Osteoblast (primary cell): ENCODE results near the gene ADAMTS2. TPM values are rescaled to one million over a fixed set of nuclear protein-coding genes. Genes with fewer than 3 reads are reported as not detected.

Experiments
- DNase-seq: peaks from one replicate; pipeline ENCODE4 v3.0.0; 2011; ENCODE audit warnings: low spot score, mixed read lengths; ENCODE audit not compliant: insufficient read length; ENCODE audit errors: missing footprints
- H2AFZ ChIP-seq: 2 replicates; pipeline ENCODE4 v1.6.0; 2011; ENCODE audit warnings: mild to moderate bottlenecking, low read length
- H3K27ac ChIP-seq: 2 replicates; pipeline ENCODE4 v1.5.1; 2011; ENCODE audit warnings: mild to moderate bottlenecking, low read depth, low read length, moderate library complexity
- H3K27me3 ChIP-seq: 2 replicates; pipeline ENCODE4 v1.6.0; 2012; ENCODE audit warnings: mild to moderate bottlenecking, control low read depth, inconsistent platforms, low read length, moderate library complexity; ENCODE audit not compliant: insufficient read depth
- H3K36me3 ChIP-seq: 2 replicates; pipeline ENCODE4 v1.5.1; 2011; ENCODE audit warnings: mild to moderate bottlenecking, low read length, control low read depth, moderate library complexity; ENCODE audit not compliant: insufficient read depth
- H3K4me1 ChIP-seq: 2 replicates; pipeline ENCODE4 v1.5.1; 2011; ENCODE audit warnings: mild to moderate bottlenecking, low read length, control low read depth, moderate library complexity; ENCODE audit not compliant: insufficient read depth
- H3K4me2 ChIP-seq: 2 replicates; pipeline ENCODE4 v1.6.0; 2011; ENCODE audit warnings: mild to moderate bottlenecking, low read length; ENCODE audit not compliant: insufficient read depth
- H3K4me3 ChIP-seq: fragments of 200-600 bp; sonication (generic); 3 replicates; pipeline ENCODE4 v1.5.1; 2012; ENCODE audit warnings: mild to moderate bottlenecking, low read length, inconsistent platforms; ENCODE audit not compliant: insufficient read depth
- H3K79me2 ChIP-seq: 2 replicates; pipeline ENCODE4 v1.6.0; 2012; ENCODE audit warnings: mild to moderate bottlenecking, low read length, control low read depth, inconsistent platforms; ENCODE audit not compliant: insufficient read depth
- H3K9me3 ChIP-seq: 2 replicates; pipeline ENCODE4 v1.5.1; 2011; ENCODE audit warnings: low read depth, low read length, control low read depth
- H4K20me1 ChIP-seq: 2 replicates; pipeline ENCODE4 v1.6.0; 2012; ENCODE audit warnings: mild to moderate bottlenecking, low read length, control low read depth; ENCODE audit not compliant: insufficient read depth
- CTCF ChIP-seq: IDR thresholded peaks from 2 replicates; pipeline ENCODE4 v1.5.1; 2011; ENCODE audit warnings: mild to moderate bottlenecking, low read depth, low read length, moderate library complexity; ENCODE audit errors: extremely low read depth
- total RNA-seq: library from RNA; depleted of rRNA; stranded (reverse); fragments of >200 nt; gene quantifications from 2 replicates; pipeline ENCODE4 v1.2.3, GENCODE V29; 2012

ADAMTS2 gene
- total RNA-seq, 1 donor, result 144 TPM

DNA sequence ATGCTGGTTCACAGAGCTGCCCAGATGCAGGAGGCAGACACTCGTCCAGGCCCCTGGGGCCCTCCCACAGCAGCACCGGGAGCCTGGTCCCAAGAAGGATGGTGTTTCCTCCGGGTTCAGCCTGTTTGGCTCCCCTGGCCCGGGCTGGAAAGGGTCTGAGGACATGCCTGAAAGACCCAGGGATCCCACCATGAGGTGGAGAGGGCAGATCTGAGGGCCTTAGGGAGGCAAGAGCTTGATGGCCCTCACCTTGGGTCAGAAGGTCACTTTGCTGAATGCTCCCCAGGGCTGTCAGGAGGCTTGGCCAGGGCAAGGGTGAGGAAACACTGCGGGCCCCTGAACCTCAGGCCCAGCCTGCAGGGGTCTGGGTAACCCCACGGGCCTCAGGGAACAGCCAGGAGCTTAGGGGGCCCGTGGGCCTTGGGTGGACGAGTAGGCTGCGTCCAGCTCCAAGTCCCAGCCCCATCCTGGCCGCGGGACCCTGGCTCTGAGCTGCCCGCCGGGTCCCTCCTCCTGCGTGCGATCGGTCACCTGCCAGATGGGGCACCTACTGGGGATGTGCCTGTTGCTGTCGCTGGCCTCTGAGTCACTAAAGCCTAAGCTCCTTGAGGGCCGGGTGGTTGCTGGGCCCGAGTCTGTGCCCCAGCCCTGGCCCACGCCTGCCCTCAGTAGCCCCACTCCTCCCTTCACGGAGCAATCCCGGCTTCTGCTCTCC lies 178.9 kb downstream of the ADAMTS2 start:
- Histone ChIP-seq H3K4me3 (no peak overlapping the region), H3K4me2 (no peak overlapping the region), H4K20me1 (peaks cover 23% of the 10 kb centered on the region), H2AFZ (no peak overlapping the region), H3K36me3 (peaks cover 26% of the 10 kb centered on the region), H3K27ac (peak overlapping the region; percentile 45), H3K27me3 (no peaks in the 10 kb centered on the region), H3K9me3 (no peaks in the 10 kb centered on the region), H3K4me1 (peaks cover 10% of the 10 kb centered on the region), H3K79me2 (peaks cover 14% of the 10 kb centered on the region)
- no peak for TF ChIP-seq CTCF
- DNase-seq, result peak; percentile 66

DNA sequence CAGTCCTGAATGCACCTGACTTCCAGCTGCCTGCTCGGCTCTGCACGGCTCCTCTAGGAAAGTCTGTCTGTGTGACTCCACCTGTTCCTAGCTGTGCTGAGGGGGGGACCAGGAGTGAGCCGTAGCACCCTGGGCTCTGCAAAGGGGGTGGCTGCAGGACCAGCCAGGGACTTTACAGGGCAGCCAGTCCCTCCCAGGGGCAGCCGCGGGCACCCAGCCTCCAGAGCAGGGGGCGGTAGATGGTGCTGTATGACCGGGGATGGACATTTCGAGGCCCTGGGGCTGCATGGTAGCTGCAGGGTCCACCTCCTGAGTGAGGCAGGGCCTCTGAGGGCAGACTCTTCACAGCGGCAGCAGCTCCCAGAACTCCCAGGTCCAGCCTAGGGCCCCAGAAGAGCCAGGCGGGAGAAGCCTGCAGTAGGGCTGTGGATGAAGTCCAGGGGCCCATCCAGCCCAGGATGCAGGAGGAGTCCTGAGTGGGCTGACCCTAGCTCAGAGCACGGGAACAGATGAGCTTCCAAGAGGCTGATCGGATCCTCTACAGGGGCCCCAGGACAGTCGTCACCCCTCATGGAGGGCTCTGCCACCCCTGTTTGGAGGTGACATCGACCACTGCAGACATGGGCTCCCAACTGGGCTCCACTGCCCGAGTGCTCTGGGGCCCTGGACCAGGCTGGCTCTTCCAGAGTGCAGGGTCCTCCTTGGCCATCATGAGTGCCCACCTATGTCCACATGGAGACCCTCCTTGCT lies 179.7 kb downstream of the ADAMTS2 start:
- H3K27me3 ChIP-seq, result no peaks in the 10 kb centered on the region
- H3K27ac ChIP-seq, result no peak overlapping the region
- no peak for TF ChIP-seq CTCF
- no peak overlapping the region for H3K4me2 ChIP-seq
- no peak overlapping the region for H3K4me3 ChIP-seq
- no peak overlapping the region for H2AFZ ChIP-seq
- H3K79me2 ChIP-seq, result peaks cover 21% of the 10 kb centered on the region
- H3K4me1 ChIP-seq, result peaks cover 10% of the 10 kb centered on the region
- peak; percentile 52 for DNase-seq
- peaks cover 26% of the 10 kb centered on the region for H3K36me3 ChIP-seq
- H3K9me3 ChIP-seq, result no peaks in the 10 kb centered on the region
- H4K20me1 ChIP-seq, result peaks cover 26% of the 10 kb centered on the region

GRCh38 chr5:179164331-179165311 lies 180.6 kb downstream of the ADAMTS2 start:
- no peaks in the 10 kb centered on the region for H3K27me3 ChIP-seq
- H4K20me1 ChIP-seq, result peaks cover 26% of the 10 kb centered on the region
- no peak overlapping the region for H3K4me2 ChIP-seq
- H3K27ac ChIP-seq, result no peak overlapping the region
- H3K4me3 ChIP-seq, result no peak overlapping the region
- DNase-seq, result peak; percentile 71
- no peaks in the 10 kb centered on the region for H3K9me3 ChIP-seq
- peaks cover 24% of the 10 kb centered on the region for H3K79me2 ChIP-seq
- peaks cover 22% of the 10 kb centered on the region for H3K36me3 ChIP-seq
- H3K4me1 ChIP-seq, result peaks cover 10% of the 10 kb centered on the region
- H2AFZ ChIP-seq, result no peak overlapping the region
- no peak for TF ChIP-seq CTCF
